ENCODE data around the gene CRISP1. TPM values are rescaled to one million over a fixed set of nuclear protein-coding genes. Genes with fewer than 3 reads are reported as not detected.
"Not testable (repeated sequence)": the region's sequence is repeated elsewhere in the genome, so short reads cannot be mapped to it uniquely, and the experiment has no call there.

The CRISP1 gene
- total RNA-seq, 1 donor from 2014 or later: not detected

DNA sequence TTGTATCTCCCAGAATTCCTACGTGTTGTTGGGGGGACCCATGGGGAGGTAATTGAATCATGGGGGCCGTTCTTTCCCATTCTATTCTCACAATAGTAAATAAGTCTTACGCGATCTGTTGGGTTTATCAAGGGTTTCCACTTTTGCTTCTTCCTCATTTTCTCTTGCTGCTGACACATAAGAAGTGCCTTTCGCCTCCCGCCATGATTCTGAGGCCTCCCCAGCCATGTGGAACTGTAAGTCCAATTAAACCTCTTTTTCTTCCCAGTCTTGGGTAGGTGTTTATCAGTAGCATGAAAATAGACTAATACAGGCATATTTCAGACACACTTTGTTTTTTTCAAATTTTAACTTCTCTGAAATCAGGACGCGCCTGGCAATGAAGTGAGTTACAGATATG, 64.8 kb downstream of the CRISP1 start:
- Mint-ChIP-seq H3K4me3 (no peak overlapping the region), H3K36me3 (no peaks in the 10 kb centered on the region), H3K9me3 (no peaks in the 10 kb centered on the region), H3K27ac (no peak overlapping the region), H3K4me1 (ENCODE audit: unreplicated experiment) (no peaks in the 10 kb centered on the region), H3K27me3 (no peaks in the 10 kb centered on the region)
- no peak for DNase-seq (ENCODE audit: extremely low spot score, unreplicated experiment)
- no peak for TF ChIP-seq CTCF (conservative IDR thresholded peaks at IDR 0.05)

DNA sequence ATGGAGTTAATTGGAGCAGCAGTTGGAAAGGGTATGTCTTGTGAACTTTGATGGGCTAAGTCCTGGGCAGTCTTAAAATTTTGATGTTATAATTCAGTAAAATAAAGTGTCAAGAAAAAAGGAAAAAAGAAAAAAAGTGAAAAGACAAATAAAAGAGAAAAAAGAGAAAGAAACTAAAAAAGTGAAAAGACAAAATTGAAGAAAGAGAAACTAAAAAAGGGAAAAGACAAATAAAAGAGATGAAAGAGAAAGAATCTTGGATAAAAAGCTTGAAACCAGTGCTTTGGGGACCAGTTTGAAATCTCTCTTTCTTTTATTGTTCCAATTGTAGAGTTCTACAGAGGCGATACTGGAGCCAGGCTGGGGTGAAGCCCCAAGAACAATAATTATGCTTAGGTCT, 67.2 kb downstream of the CRISP1 start:
- Mint-ChIP-seq H3K27me3 (no peaks in the 10 kb centered on the region), H3K4me1 (ENCODE audit: unreplicated experiment) (no peaks in the 10 kb centered on the region), H3K9me3 (no peaks in the 10 kb centered on the region), H3K4me3 (no peak overlapping the region), H3K27ac (no peak overlapping the region), H3K36me3 (no peaks in the 10 kb centered on the region)
- DNase-seq (ENCODE audit: extremely low spot score, unreplicated experiment): no peak
- no peak for TF ChIP-seq CTCF (conservative IDR thresholded peaks at IDR 0.05)

DNA sequence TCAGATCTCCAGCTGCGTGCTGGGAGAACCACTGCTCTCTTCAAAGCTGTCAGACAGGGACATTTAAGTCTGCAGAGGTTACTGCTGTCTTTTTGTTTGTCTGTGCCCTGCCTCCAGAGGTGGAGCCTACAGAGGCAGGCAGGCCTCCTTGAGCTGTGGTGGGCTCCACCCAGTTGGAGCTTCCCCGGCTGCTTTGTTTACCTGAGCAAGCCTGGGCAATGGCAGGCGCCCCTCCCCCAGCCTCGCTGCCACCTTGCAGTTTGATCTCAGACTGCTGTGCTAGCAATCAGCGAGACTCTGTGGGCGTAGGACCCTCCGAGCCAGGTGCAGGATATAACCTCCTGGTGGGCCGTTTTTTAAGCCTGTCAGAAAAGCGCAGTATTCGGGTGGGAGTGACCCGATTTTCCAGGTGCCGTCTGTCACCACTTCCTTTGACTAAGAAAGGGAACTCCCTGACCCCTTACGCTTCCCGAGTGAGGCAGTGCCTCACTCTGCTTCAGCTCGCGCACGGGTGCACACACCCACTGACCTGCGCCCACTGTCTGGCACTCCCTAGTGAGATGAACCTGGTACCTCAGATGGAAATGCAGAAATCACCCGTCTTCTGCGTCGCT, 69.4 kb downstream of the CRISP1 start:
- DNase-seq (ENCODE audit: extremely low spot score, unreplicated experiment); H3K4me1 Mint-ChIP-seq (ENCODE audit: unreplicated experiment); H3K27me3 Mint-ChIP-seq; H3K27ac Mint-ChIP-seq; H3K36me3 Mint-ChIP-seq; H3K9me3 Mint-ChIP-seq: not testable (repeated sequence)
- H3K4me3 Mint-ChIP-seq: peak overlapping the region; percentile 81

DNA sequence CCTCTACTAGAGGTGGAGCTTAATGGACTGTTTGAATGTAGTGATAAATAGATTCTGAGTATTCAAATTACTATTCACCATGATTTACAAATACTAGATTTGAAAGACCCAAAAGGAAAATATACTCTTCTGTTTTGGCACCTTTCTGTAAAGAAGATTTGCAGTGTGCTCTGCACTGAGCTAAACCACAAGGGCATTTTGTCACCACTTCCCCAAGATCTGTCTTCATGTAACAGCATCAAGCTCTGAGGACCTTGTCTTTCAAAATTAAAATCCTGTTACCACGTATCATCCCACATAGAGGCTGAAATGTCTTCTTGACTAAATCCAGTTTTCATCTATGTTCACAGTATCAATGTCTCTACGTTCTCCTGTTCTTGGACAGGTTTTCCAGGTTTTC, 76.0 kb downstream of the CRISP1 start:
- H3K36me3 Mint-ChIP-seq: no peaks in the 10 kb centered on the region
- no peak overlapping the region for H3K27ac Mint-ChIP-seq
- no peaks in the 10 kb centered on the region for H3K27me3 Mint-ChIP-seq
- H3K9me3 Mint-ChIP-seq: no peaks in the 10 kb centered on the region
- H3K4me1 Mint-ChIP-seq (ENCODE audit: unreplicated experiment): no peaks in the 10 kb centered on the region
- H3K4me3 Mint-ChIP-seq: no peak overlapping the region
- no peak for DNase-seq (ENCODE audit: extremely low spot score, unreplicated experiment)
- no peak for TF ChIP-seq CTCF (conservative IDR thresholded peaks at IDR 0.05)

DNA sequence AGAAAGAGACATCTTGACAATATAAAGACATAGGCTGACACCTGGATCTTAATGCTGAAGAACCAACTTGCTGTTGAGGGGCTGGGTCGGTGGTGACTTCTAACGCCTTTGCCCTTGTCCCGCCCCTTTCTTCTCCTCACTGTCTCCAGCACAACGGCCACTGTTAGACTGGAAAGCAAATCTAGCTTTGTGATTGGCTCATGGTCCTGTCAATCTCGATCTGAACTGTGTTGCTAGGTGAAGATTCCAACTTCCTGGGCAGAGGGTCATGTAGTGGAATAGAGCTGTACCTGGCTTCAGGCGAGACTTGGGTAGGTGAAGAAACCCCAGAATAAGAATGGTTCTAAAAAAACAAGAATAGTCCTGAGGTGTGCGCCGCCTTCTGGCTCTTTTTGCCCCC, 79.2 kb downstream of the CRISP1 start, which contains the start of gene PGK2:
Gene PGK2 (minus strand): TSS at position 110 of the 400 bp plus-strand sequence. CDS start 98 bp downstream, at position 12.
- H3K27ac Mint-ChIP-seq: no peak within 1 kb of the TSS
- H3K36me3 Mint-ChIP-seq: no peaks in the 10 kb centered on the region
- no peak for DNase-seq (ENCODE audit: extremely low spot score, unreplicated experiment)
- TF ChIP-seq CTCF (conservative IDR thresholded peaks at IDR 0.05): no peak
- H3K27me3 Mint-ChIP-seq: no peaks in the 10 kb centered on the region
- H3K9me3 Mint-ChIP-seq: no peaks in the 10 kb centered on the region
- H3K4me1 Mint-ChIP-seq (ENCODE audit: unreplicated experiment): no peaks in the 10 kb centered on the region
- H3K4me3 Mint-ChIP-seq: no peak within 1 kb of the TSS

DNA sequence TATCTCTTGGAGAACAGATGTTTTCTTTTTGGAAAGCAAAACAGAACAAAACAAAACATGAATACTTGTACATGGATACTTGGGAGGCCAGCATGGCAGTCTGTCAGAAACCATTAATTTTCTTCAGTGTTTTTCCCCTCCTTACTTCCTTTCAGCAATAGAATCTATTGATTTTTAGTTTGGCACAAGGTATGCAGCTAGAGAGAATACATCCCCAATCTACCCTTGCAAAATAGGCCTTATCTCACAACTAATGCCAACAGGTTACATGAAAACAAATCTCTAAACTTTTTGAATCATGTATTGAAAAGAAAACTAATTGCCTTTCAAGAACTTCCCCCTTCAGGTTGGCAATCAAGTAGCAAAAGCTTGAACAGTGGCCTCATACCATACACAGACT, 82.1 kb downstream of the CRISP1 start:
- DNase-seq (ENCODE audit: extremely low spot score, unreplicated experiment): no peak
- Mint-ChIP-seq H3K36me3 (no peaks in the 10 kb centered on the region), H3K27me3 (no peaks in the 10 kb centered on the region), H3K27ac (no peak overlapping the region), H3K4me1 (ENCODE audit: unreplicated experiment) (no peaks in the 10 kb centered on the region), H3K4me3 (no peak overlapping the region), H3K9me3 (no peaks in the 10 kb centered on the region)
- TF ChIP-seq CTCF (conservative IDR thresholded peaks at IDR 0.05): no peak

Other genes with a start within 250 kb of the CRISP1 start
- gene RHAG, start 229.7 kb downstream of the CRISP1 start, total RNA-seq (ENCODE audit: low replicate concordance): not detected in 2 replicates
- 0.48 and 0.58 TPM in 2 replicates for gene CRISP2, start 153.0 kb downstream of the CRISP1 start, total RNA-seq (ENCODE audit: low replicate concordance)
- 57.4 and 120 TPM in 2 replicates for gene CRISP3, start 122.1 kb downstream of the CRISP1 start, total RNA-seq (ENCODE audit: low replicate concordance)
- not detected in 2 replicates for gene PGK2, start 79.2 kb downstream of the CRISP1 start, total RNA-seq (ENCODE audit: low replicate concordance)
- gene DEFB114, start 97.6 kb upstream of the CRISP1 start, total RNA-seq (ENCODE audit: low replicate concordance): not detected in 2 replicates
- gene DEFB113, start 103.1 kb upstream of the CRISP1 start, total RNA-seq (ENCODE audit: low replicate concordance): not detected in 2 replicates
- not detected in 2 replicates for gene DEFB110, start 155.5 kb upstream of the CRISP1 start, total RNA-seq (ENCODE audit: low replicate concordance)
- not detected in 2 replicates for gene DEFB112, start 183.4 kb upstream of the CRISP1 start, total RNA-seq (ENCODE audit: low replicate concordance)